SK-N-SH (cell line): ENCODE results near the gene KRTAP3-1.

Experiments
- EP300 ChIP-seq, 2 experiments: IDR thresholded peaks; 2 replicates each; pipeline versions ENCODE4 v1.4.0 to v1.6.1; 2012; ENCODE audit warnings: borderline replicate concordance in 1 of 2, low read depth in 1 of 2, low read length in 1 of 2
- EZH2phosphoT487 ChIP-seq: fragments of 200-600 bp; sonication (generic); IDR thresholded peaks from 2 replicates; pipeline ENCODE4 v1.6.1; 2017; ENCODE audit warnings: low read depth, mixed run types, mild to moderate bottlenecking, antibody characterized with exemption, moderate library complexity, borderline replicate concordance
- MXI1 ChIP-seq: IDR thresholded peaks from 2 replicates; pipeline ENCODE4 v1.6.1; 2012; ENCODE audit warnings: mild to moderate bottlenecking, low read depth, low read length, improper control_type of control experiment
- NFIC ChIP-seq: IDR thresholded peaks from 2 replicates; pipeline ENCODE4 v1.4.0; 2012; ENCODE audit warnings: borderline replicate concordance
- POLR2AphosphoS5 ChIP-seq: IDR thresholded peaks from 2 replicates; pipeline ENCODE4 v1.6.1; 2012; ENCODE audit warnings: low read depth, low read length
- RAD21 ChIP-seq: IDR thresholded peaks from 2 replicates; pipeline ENCODE4 v1.6.1; 2012; ENCODE audit warnings: mild to moderate bottlenecking, low read length
- SIN3A ChIP-seq: IDR thresholded peaks from 2 replicates; pipeline ENCODE4 v1.6.1; 2012; ENCODE audit warnings: low read depth, mild to moderate bottlenecking, low read length, moderate library complexity, borderline replicate concordance
- TAF1 ChIP-seq: IDR thresholded peaks from 2 replicates; pipeline ENCODE4 v1.6.1; 2012; ENCODE audit warnings: low read depth, mild to moderate bottlenecking, low read length, moderate library complexity, borderline replicate concordance
- TEAD4 ChIP-seq: IDR thresholded peaks from 2 replicates; pipeline ENCODE4 v1.4.0; 2012; ENCODE audit warnings: mild to moderate bottlenecking, borderline replicate concordance; ENCODE audit not compliant: insufficient read depth
- USF2 ChIP-seq: fragments of 150-350 bp; IDR thresholded peaks from 2 replicates; pipeline ENCODE4 v1.6.1; 2017; ENCODE audit warnings: antibody characterized with exemption, low read length, low read depth, borderline replicate concordance
- ZBTB33 ChIP-seq: IDR thresholded peaks from 2 replicates; pipeline ENCODE4 v1.4.0; 2012; ENCODE audit warnings: low read depth, borderline replicate concordance
- TF ChIP-seq, protein P1 (sequence below): fragments of 200-600 bp; sonication (generic); IDR thresholded peaks from 2 replicates; pipeline ENCODE4 v1.6.1; 2017; ENCODE audit warnings: antibody characterized with exemption, mild to moderate bottlenecking, moderate library complexity
- TF ChIP-seq, protein P2 (sequence below): IDR thresholded peaks from 2 replicates; pipeline ENCODE4; 2012

GRCh38 chr17:40975516-40975915, 33.4 kb downstream of the KRTAP3-1 start:
- TF ChIP-seq EZH2phosphoT487 (no peak), NFIC (no peak), RAD21 (no peak), TAF1 (no peak), TEAD4 (no peak), SIN3A (no peak), EP300 (IDR thresholded peaks at IDR 0.05; ENCODE audit: borderline replicate concordance in 1 of 2, low read depth in 1 of 2, low read length in 1 of 2) (no peak), USF2 (no peak), POLR2AphosphoS5 (no peak), ZBTB33 (no peak), MXI1 (no peak)
- TF ChIP-seq, protein P1, sequence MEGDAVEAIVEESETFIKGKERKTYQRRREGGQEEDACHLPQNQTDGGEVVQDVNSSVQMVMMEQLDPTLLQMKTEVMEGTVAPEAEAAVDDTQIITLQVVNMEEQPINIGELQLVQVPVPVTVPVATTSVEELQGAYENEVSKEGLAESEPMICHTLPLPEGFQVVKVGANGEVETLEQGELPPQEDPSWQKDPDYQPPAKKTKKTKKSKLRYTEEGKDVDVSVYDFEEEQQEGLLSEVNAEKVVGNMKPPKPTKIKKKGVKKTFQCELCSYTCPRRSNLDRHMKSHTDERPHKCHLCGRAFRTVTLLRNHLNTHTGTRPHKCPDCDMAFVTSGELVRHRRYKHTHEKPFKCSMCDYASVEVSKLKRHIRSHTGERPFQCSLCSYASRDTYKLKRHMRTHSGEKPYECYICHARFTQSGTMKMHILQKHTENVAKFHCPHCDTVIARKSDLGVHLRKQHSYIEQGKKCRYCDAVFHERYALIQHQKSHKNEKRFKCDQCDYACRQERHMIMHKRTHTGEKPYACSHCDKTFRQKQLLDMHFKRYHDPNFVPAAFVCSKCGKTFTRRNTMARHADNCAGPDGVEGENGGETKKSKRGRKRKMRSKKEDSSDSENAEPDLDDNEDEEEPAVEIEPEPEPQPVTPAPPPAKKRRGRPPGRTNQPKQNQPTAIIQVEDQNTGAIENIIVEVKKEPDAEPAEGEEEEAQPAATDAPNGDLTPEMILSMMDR, result no peak
- TF ChIP-seq, protein P2, sequence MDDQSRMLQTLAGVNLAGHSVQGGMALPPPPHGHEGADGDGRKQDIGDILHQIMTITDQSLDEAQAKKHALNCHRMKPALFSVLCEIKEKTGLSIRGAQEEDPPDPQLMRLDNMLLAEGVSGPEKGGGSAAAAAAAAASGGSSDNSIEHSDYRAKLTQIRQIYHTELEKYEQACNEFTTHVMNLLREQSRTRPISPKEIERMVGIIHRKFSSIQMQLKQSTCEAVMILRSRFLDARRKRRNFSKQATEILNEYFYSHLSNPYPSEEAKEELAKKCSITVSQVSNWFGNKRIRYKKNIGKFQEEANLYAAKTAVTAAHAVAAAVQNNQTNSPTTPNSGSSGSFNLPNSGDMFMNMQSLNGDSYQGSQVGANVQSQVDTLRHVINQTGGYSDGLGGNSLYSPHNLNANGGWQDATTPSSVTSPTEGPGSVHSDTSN, result no peak
